Mucosa of descending colon (tissue), 3 donors: Measurements from ENCODE around the gene AGAP1. TPM values are rescaled to one million over a fixed set of nuclear protein-coding genes. Genes with fewer than 3 reads are reported as not detected.
A peak's percentile ranks its signal among the peaks of the same experiment; 100 is the strongest.

Experiments used
- ATAC-seq: fragments of 200-7000 bp; cut with Tn5 transposase; one replicate; pipeline ENCODE4 v1.9.1; 2020; ENCODE audit warnings: mild to moderate bottlenecking, moderate library complexity
- DNase-seq, 3 donors: peaks; one replicate each; pipeline ENCODE4 v3.0.0-alpha.2; 2020
- H3K36me3 ChIP-seq: fragments of 200-600 bp; one replicate; pipeline ENCODE4 v1.8.0; 2021; ENCODE audit warnings: low read depth, mild to moderate bottlenecking
- H3K4me1 ChIP-seq: fragments of 200-600 bp; one replicate; pipeline ENCODE4 v1.8.0; 2021; ENCODE audit warnings: low read depth, mild to moderate bottlenecking
- H3K4me3 ChIP-seq: fragments of 200-600 bp; one replicate; pipeline ENCODE4 v1.8.0; 2021; ENCODE audit warnings: mild to moderate bottlenecking
- H3K9me3 ChIP-seq: fragments of 200-600 bp; one replicate; pipeline ENCODE4 v1.8.0; 2021; ENCODE audit warnings: mild to moderate bottlenecking
- CTCF ChIP-seq: fragments of 200-600 bp; IDR thresholded peaks from one replicate; pipeline ENCODE4 v1.8.0; 2022; ENCODE audit warnings: antibody characterized with exemption, mild to moderate bottlenecking
- intact Hi-C, 2 donors: fragments of 100-400 bp; cut with DNase I in 1 of 2; cut with micrococcal nuclease in 1 of 2; formaldehyde crosslinking; loops; one replicate each; pipeline versions ENCODE4 v1.11.0 to v1.11.1; 2022; cut with DNase I, micrococcal nuclease
- total RNA-seq, 3 donors: library from RNA; stranded (reverse); fragmentation: NEBNext Ultra II Directional in 2 of 3; extraction: Animal tissue kit (Norgen Biotek cat#: 25700) in 2 of 3; gene quantifications; one replicate each; pipeline versions ENCODE4 v1.2.1 to v1.2.4, GENCODE V29; 2021 to 2023
- donor health status: DM: no; HTN: no; CAD: no; lungs with moderate emphysema.
- donor health status: DM: no; HTN: no; CAD: no.
- donor health status: DM: no; HTN: yes; CAD: no.

The AGAP1 gene
- total RNA-seq, 3 donors from 2014 or later = 68.1 to 112 (median 88.9) TPM

GRCh38 chr2:236046715-236047114 is 552.9 kb downstream of the AGAP1 start:
- DNase-seq (no peak), ATAC-seq (no peak)
- no peaks in the 10 kb centered on the region for H3K9me3 ChIP-seq
- H3K4me1 ChIP-seq = no peaks in the 10 kb centered on the region
- TF ChIP-seq CTCF = no peak
- intact Hi-C loops = no loop called here
- no peaks in the 10 kb centered on the region for H3K36me3 ChIP-seq
- no peak overlapping the region for H3K4me3 ChIP-seq

DNA sequence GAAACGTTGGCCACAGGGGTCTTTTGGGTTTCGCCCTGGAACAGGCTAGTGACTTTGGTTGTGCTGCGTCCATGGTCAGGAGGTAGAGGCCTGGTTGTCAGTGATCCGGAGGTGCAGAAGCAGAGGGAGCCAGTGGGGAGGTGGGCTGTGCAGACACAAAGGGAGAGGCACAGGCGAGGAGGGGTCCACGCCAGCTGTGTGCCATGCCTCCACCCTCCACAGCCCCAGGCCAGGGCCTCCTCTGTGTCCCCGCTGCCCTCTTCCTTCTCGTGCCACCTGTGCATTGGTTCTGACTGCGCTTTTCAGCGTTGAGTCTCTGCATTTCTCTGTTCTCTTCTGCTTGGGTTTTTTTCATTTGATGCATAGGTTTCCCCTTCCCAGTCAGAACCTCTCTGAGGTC is 553.3 kb downstream of the AGAP1 start:
- TF ChIP-seq CTCF = no peak
- intact Hi-C loops = no loop called here
- Histone ChIP-seq H3K36me3 (no peaks in the 10 kb centered on the region), H3K9me3 (no peaks in the 10 kb centered on the region), H3K4me3 (no peak overlapping the region), H3K4me1 (no peaks in the 10 kb centered on the region)
- DNase-seq (no peak), ATAC-seq (no peak)

- H3K4me1 ChIP-seq = no peaks in the 10 kb centered on the region
- ATAC-seq (peak; percentile 98), DNase-seq (peak in 1 of 3 donors; percentile 39)
- no peaks in the 10 kb centered on the region for H3K9me3 ChIP-seq
- no peak for TF ChIP-seq CTCF
- intact Hi-C loops = no loop called here
- H3K4me3 ChIP-seq = no peak overlapping the region
- no peaks in the 10 kb centered on the region for H3K36me3 ChIP-seq
Observed at GRCh38 chr2:236047886-236048540, 554.2 kb downstream of the AGAP1 start.

DNA sequence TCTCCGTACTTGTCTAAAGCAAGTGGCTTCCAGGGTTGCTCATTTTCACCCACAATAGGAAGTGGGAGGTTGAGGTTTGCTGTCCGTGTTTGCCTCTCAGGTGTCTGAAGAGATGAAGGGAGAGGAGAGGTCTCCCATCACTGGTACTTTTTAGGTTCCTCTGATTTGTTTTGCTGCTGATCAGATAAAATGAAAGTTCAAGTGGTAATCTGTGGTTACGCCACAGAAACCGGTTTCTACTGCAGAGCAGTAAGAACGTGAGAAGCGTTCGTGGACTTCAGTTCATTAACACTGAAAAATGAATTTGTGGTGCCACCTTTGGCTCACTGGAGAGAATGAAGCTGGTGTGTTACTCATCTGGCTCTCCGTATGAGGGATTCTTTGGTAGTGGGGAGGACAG is 556.1 kb downstream of the AGAP1 start:
- ATAC-seq (no peak), DNase-seq (no peak)

DNA sequence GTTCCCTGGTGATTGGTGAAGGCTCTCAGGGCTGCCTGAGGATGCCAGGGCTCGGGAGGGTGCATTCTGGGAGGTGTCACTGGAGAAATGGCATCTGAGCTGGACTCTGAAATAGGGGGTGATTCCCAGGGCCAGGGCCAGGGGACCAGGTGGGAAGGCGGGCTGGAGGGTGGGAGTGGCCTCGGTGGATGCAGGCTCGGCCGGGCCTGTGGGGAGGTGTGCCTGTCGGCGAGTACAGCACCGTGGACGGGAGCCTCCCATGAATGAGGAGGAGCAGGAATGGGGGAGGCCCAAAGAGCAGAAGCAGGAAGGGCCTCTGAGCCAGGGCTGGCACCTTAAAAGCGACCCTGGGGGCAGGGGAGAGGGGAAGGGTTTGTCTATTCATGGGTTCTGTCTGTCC is 557.5 kb downstream of the AGAP1 start:
- Histone ChIP-seq H3K4me1 (no peaks in the 10 kb centered on the region), H3K4me3 (no peak overlapping the region), H3K36me3 (no peaks in the 10 kb centered on the region), H3K9me3 (no peaks in the 10 kb centered on the region)
- TF ChIP-seq CTCF = no peak
- ATAC-seq = no peak
- DNase-seq = no peak
- intact Hi-C loops = no loop called here

More for the DNA sequence above, 556.1 kb downstream of the AGAP1 start:
- Histone ChIP-seq H3K4me1 (no peaks in the 10 kb centered on the region), H3K4me3 (no peak overlapping the region), H3K36me3 (no peaks in the 10 kb centered on the region), H3K9me3 (no peaks in the 10 kb centered on the region)
- intact Hi-C loops = no loop called here
- TF ChIP-seq CTCF = no peak

DNA sequence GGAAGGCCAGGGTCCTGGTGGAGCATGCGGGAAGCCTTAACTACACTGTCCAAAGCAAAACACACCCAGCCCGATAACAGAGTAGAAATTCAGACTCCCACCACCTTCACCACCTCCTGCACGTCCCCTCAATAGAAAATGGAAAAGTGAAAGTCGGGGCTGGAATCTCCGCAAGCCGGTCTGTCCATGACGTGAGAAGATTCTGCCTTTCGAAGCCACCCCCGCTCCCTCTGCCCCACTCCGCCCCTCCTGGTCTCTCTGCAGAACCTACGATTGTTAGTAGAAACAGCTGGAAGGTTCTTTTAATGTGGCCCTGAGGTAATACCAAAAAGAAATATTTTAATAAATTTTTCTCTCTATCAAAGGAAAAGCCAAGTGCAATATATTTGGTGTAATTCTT is 558.0 kb downstream of the AGAP1 start:
- no peaks in the 10 kb centered on the region for H3K36me3 ChIP-seq
- TF ChIP-seq CTCF = no peak
- intact Hi-C loops = no loop called here
- ATAC-seq = no peak
- no peak overlapping the region for H3K4me3 ChIP-seq
- no peaks in the 10 kb centered on the region for H3K4me1 ChIP-seq
- no peak for DNase-seq
- H3K9me3 ChIP-seq = no peaks in the 10 kb centered on the region
